Transverse colon (tissue), 4 donors: ENCODE data around the gene COL20A1.

Source experiments
- EP300 ChIP-seq: sonication (generic); formaldehyde crosslinking; IDR thresholded peaks from one replicate; pipeline ENCODE4 v1.6.1; 2017; ENCODE audit warnings: antibody characterized with exemption, low read depth
- POLR2A ChIP-seq: fragments of 450-650 bp; IDR thresholded peaks from one replicate; pipeline ENCODE4 v1.6.1; 2016; ENCODE audit warnings: antibody characterized with exemption, mild to moderate bottlenecking, moderate library complexity
- POLR2AphosphoS5 ChIP-seq, 3 donors: sonication (generic); formaldehyde crosslinking; IDR thresholded peaks; one replicate each; pipeline ENCODE4 v1.6.1; 2016; ENCODE audit warnings: antibody characterized with exemption in 3 of 3
- TF ChIP-seq, protein P1 (sequence below), 5 experiments: fragments of 200-600 bp in 3 of 5; fragments of 450-650 bp in 2 of 5; sonication (generic) in 3 of 5; IDR thresholded peaks; 1 replicate in 2 of 5; 2 replicates in 3 of 5; pipeline ENCODE4 v1.5.1; 2016 to 2017; ENCODE audit warnings: antibody characterized with exemption in 5 of 5, inconsistent platforms in 3 of 5, mild to moderate bottlenecking in 2 of 5, moderate library complexity in 1 of 5

GRCh38 chr20:63345328-63346100 is 52.5 kb downstream of the COL20A1 start:
- no peak for TF ChIP-seq POLR2A
- TF ChIP-seq, protein P1, sequence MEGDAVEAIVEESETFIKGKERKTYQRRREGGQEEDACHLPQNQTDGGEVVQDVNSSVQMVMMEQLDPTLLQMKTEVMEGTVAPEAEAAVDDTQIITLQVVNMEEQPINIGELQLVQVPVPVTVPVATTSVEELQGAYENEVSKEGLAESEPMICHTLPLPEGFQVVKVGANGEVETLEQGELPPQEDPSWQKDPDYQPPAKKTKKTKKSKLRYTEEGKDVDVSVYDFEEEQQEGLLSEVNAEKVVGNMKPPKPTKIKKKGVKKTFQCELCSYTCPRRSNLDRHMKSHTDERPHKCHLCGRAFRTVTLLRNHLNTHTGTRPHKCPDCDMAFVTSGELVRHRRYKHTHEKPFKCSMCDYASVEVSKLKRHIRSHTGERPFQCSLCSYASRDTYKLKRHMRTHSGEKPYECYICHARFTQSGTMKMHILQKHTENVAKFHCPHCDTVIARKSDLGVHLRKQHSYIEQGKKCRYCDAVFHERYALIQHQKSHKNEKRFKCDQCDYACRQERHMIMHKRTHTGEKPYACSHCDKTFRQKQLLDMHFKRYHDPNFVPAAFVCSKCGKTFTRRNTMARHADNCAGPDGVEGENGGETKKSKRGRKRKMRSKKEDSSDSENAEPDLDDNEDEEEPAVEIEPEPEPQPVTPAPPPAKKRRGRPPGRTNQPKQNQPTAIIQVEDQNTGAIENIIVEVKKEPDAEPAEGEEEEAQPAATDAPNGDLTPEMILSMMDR (IDR thresholded peaks at IDR 0.05), result no peak
- no peak for TF ChIP-seq EP300
- no peak for TF ChIP-seq POLR2AphosphoS5 (IDR thresholded peaks at IDR 0.05)
